Measurements from ENCODE around the gene KCNH2.

KCNH2 gene

GRCh38 chr7:151007469-151007898 lies 29.4 kb upstream of the KCNH2 start:
- no peak for TF ChIP-seq CTCF (IDR thresholded peaks at IDR 0.05)
- DNase-seq (ENCODE audit: low spot score) = no peak
- H3K27ac ChIP-seq = peak overlapping the region in 1 of 2 donors; percentile 7
- H3K4me3 ChIP-seq = no peak overlapping the region

GRCh38 chr7:151006590-151007300 lies 28.6 kb upstream of the KCNH2 start:
- DNase-seq (ENCODE audit: low spot score) = no peak

GRCh38 chr7:151005566-151005965 lies 27.4 kb upstream of the KCNH2 start:
- no peak overlapping the region for H3K27ac ChIP-seq
- DNase-seq (ENCODE audit: low spot score) = no peak
- TF ChIP-seq CTCF (IDR thresholded peaks at IDR 0.05) = no peak

More at GRCh38 chr7:151006590-151007300, 28.6 kb upstream of the KCNH2 start:
- Histone ChIP-seq H3K4me3 (no peak overlapping the region), H3K27ac (peak overlapping the region in 1 of 2 donors; percentile 7)
- no peak for TF ChIP-seq CTCF (IDR thresholded peaks at IDR 0.05)

GRCh38 chr7:151003572-151003971 lies 25.5 kb upstream of the KCNH2 start:
- no peak for DNase-seq (ENCODE audit: low spot score)
- no peak for TF ChIP-seq CTCF (IDR thresholded peaks at IDR 0.05)
- Histone ChIP-seq H3K27ac (no peak overlapping the region), H3K4me3 (no peak overlapping the region)

More at GRCh38 chr7:151005566-151005965, 27.4 kb upstream of the KCNH2 start:
- H3K4me3 ChIP-seq = no peak overlapping the region

GRCh38 chr7:151001546-151001945 lies 23.4 kb upstream of the KCNH2 start:
- TF ChIP-seq CTCF (IDR thresholded peaks at IDR 0.05) = no peak
- Histone ChIP-seq H3K4me3 (no peak overlapping the region), H3K27ac (no peak overlapping the region)
- no peak for DNase-seq (ENCODE audit: low spot score)

GRCh38 chr7:151000897-151001495 lies 22.9 kb upstream of the KCNH2 start:
- no peak overlapping the region for H3K27ac ChIP-seq
- TF ChIP-seq CTCF (IDR thresholded peaks at IDR 0.05) = no peak
- no peak overlapping the region for H3K4me3 ChIP-seq
- no peak for DNase-seq (ENCODE audit: low spot score)
